GM15510 (cell line): Measurements from ENCODE around the gene BRD1.

Experiments used
- POLR2A ChIP-seq: IDR thresholded peaks from 3 replicates; pipeline ENCODE4 v1.6.1; 2011; ENCODE audit warnings: borderline replicate concordance; ENCODE audit not compliant: insufficient read length; ENCODE audit errors: extremely low read depth

Gene BRD1

DNA sequence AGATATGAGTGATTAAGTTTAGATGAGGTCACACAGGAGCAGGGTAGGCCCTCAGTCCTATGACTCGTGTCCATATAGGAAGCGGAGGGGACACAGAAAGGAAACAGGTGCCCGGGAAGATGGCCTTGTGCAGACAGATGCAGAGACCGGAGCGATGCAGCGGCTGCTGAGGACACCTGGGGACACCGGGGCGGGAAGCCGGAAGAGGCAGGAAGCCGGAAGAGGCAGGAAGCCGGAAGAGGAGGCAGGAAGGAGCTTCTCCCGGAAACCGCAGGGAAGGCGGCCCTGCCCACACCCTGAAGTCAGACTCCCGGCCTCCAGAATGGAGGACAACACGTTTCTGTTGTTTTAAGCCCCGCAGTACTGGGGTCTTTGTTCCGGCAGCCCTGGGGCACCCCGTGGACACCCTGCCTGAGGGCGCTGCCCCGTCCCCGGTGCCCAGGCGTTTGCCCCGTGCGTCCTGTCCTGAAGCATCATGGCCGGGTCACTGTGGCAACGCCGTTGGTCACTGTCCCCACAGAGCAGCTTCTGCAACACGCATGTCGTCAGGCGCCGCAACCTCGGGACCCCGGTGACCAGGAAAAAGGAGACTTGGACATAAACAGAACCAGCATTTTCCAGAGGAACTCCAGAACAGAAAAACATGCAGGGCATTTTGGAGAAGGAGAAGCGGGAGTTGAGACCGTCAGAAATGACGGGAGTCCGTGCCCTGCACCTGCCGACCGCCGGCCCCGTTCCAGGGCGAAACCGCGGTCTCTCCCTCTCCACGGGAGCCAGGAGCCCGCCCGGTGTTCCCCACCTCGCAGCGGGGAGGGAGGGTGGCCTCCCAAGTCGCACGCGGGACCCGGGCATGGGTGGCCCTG, 103.4 kb downstream of the BRD1 start:
- TF ChIP-seq POLR2A = no peak

GRCh38 chr22:49723478-49724029, 104.1 kb downstream of the BRD1 start:
- TF ChIP-seq POLR2A = no peak
